Ectodermal cell (in vitro differentiated cells): ENCODE measurements around the gene OR13J1.

Experiments used
- H3K27ac ChIP-seq: 2 replicates; pipeline ENCODE4 v1.7.0; 2013; ENCODE audit warnings: mild to moderate bottlenecking, low read depth, low read length; ENCODE audit not compliant: insufficient read depth, poor library complexity, severe bottlenecking
- H3K27me3 ChIP-seq: 2 replicates; pipeline ENCODE4 v1.7.0; 2013; ENCODE audit warnings: mild to moderate bottlenecking, low read length; ENCODE audit not compliant: insufficient read depth, control insufficient read depth, poor library complexity, severe bottlenecking
- H3K36me3 ChIP-seq: one replicate; pipeline ENCODE4 v1.7.0; 2013; ENCODE audit warnings: low read length; ENCODE audit not compliant: control insufficient read depth, insufficient read depth
- H3K4me1 ChIP-seq: one replicate; pipeline ENCODE4 v1.7.0; 2013; ENCODE audit warnings: low read length; ENCODE audit not compliant: control insufficient read depth, insufficient read depth
- H3K4me3 ChIP-seq: 2 replicates; pipeline ENCODE4 v1.7.0; 2013; ENCODE audit warnings: low read depth, low read length, control low read depth; ENCODE audit not compliant: insufficient read depth
- H3K9me3 ChIP-seq: 2 replicates; pipeline ENCODE4 v1.7.0; 2013; ENCODE audit warnings: mild to moderate bottlenecking, low read length, moderate library complexity; ENCODE audit not compliant: control insufficient read depth
- WGBS, 2 experiments: methylation state at CpG; one replicate each; pipeline ENCODE4 v1.1.7; 2013; ENCODE audit warnings: missing lambda C conversion rate in 2 of 2; 5-methylcytosine and 5-hydroxymethylcytosine counted together

OR13J1 gene

DNA sequence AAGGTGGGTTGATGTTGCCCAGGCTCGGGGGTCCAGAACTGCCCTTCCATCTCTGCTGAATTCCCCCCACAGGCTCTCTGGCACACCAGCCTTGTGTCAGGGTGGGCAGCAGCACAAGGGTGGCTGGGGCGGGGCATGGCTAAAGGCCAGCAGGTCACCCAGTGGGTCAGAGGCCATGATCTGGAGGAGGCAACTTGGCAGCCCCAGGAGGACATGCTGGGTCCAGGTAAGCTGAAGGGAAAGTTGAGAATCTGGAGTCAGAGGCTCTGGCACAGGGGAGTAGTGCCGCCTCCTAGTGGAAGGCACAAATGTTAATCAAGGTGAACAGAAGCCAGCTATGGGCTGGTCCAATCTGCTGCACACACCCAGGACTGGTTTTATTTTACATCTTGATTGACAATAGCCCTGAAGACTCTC is 35.0 kb downstream of the OR13J1 start:
- Histone ChIP-seq H3K36me3 (no peaks in the 10 kb centered on the region), H3K27ac (no peak overlapping the region), H3K27me3 (no peaks in the 10 kb centered on the region), H3K9me3 (no peaks in the 10 kb centered on the region), H3K4me1 (no peaks in the 10 kb centered on the region), H3K4me3 (no peak overlapping the region)
- 86 to 89% methylated on average over 3 of the region's 3 CpGs for WGBS, 2 experiments

GRCh38 chr9:35834260-35835215 is 35.7 kb downstream of the OR13J1 start:
- peaks cover 6% of the 10 kb centered on the region for H3K4me1 ChIP-seq
- 92% methylated on average over 14 of the region's 14 CpGs for WGBS, 2 experiments
- no peak overlapping the region for H3K27ac ChIP-seq
- no peak overlapping the region for H3K4me3 ChIP-seq
- no peaks in the 10 kb centered on the region for H3K36me3 ChIP-seq
- H3K9me3 ChIP-seq = no peaks in the 10 kb centered on the region
- H3K27me3 ChIP-seq = no peaks in the 10 kb centered on the region

DNA sequence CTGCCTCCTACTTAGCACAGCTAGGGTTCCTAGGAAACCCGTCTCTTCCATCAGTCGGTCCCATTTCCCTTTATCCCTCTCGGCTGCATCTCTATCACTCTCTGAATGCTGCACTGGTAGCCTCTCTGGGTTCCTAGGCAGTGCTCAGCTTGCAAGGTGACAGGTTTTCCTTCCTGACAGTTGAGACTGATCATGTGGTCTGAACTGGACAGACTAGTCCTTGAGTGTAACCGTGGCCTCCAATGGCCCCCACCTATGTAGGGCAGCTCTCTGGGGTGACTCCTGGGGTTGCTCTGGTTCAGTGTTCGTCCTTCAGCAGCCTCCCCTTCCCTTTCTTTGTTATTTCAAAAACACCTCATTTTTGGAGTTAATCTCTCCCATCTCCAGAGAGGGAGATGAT is 37.4 kb downstream of the OR13J1 start:
- no peaks in the 10 kb centered on the region for H3K36me3 ChIP-seq
- H3K27ac ChIP-seq = no peak overlapping the region
- peaks cover 10% of the 10 kb centered on the region for H3K4me1 ChIP-seq
- WGBS, 2 experiments = 88 to 94% methylated on average over 5 of the region's 5 CpGs
- H3K27me3 ChIP-seq = no peaks in the 10 kb centered on the region
- H3K4me3 ChIP-seq = no peak overlapping the region
- H3K9me3 ChIP-seq = no peaks in the 10 kb centered on the region

DNA sequence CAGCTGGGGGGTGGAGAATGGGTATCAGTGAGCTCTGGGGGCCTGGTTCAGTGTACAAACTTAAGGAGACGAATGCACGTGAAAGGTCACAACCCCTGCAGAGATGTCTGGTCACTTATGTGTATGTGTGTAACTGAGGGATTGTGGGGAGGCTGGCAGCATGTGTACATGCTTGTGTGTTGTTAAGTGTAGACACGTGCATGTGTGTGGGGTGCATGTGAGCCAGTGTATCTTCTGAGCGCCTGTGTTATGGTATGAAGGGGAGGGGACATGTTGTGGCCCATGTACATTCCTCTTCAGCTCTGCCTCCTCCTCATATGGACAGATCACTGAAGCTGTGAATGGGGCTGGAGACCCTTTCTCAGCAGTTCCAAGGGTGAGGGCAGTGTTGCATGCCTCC is 39.2 kb downstream of the OR13J1 start:
- Histone ChIP-seq H3K4me1 (peaks cover 10% of the 10 kb centered on the region), H3K27me3 (no peaks in the 10 kb centered on the region), H3K27ac (no peak overlapping the region), H3K9me3 (no peaks in the 10 kb centered on the region), H3K4me3 (no peak overlapping the region), H3K36me3 (no peaks in the 10 kb centered on the region)
- WGBS, 2 experiments = 90 to 94% methylated on average over 4 of the region's 4 CpGs

GRCh38 chr9:35829764-35830096 is 40.5 kb downstream of the OR13J1 start:
- Histone ChIP-seq H3K4me3 (peak overlapping the region; percentile 63), H3K4me1 (peaks cover 10% of the 10 kb centered on the region), H3K36me3 (no peaks in the 10 kb centered on the region), H3K27me3 (no peaks in the 10 kb centered on the region), H3K9me3 (no peaks in the 10 kb centered on the region), H3K27ac (no peak overlapping the region)
- WGBS, 2 experiments = 41 to 51% methylated on average over 2 of the region's 2 CpGs

DNA sequence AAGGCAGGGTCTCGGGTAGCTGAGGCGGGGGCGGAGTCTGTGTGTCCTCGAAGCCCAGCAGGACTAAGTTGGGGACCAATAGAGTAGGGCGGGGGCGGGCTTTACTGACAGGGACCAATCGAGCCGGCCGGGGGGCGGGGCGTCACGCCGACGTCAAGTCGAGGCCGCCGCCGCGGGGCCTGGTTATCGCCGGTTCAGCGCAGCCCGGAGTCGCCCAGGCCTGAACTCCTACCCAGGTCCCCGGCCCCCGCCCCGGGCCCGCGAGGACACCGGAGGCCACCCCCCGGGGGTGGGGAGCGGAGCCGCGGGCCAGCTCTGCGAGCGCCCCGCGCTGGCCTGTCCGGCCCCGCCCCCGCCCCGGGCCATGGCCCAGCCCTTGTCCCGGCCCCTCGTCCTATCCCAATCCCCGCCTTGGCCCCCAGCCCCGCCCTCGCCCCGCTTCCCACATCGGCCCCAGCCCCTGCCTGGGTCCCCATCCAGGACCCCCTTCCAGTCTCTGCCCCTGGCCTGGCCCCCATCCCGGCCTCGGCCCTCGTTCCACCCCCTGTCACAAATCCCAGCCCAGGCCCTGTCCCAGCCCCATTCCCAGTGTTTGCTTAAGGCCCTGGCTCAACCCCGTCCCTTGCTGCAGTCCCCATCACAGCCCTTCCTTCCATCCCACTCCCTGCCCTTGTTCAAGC is 41.0 kb downstream of the OR13J1 start, which contains the start of gene TMEM8B:
TSS of gene TMEM8B (plus strand) at position 145 of the 680 bp plus-strand sequence. CDS start at position 365, 220 bp downstream.
- no peaks in the 10 kb centered on the region for H3K9me3 ChIP-seq
- H3K4me1 ChIP-seq = peaks cover 10% of the 10 kb centered on the region
- no peaks in the 10 kb centered on the region for H3K27me3 ChIP-seq
- no peaks in the 10 kb centered on the region for H3K36me3 ChIP-seq
- WGBS, 2 experiments = 0 to 1% methylated on average over 53 of the region's 53 CpGs
- peak within 1 kb of the TSS; percentile 68 for H3K27ac ChIP-seq
- H3K4me3 ChIP-seq = peak within 1 kb of the TSS; percentile 63

GRCh38 chr9:35828716-35829083 is 41.5 kb downstream of the OR13J1 start, which contains the start of gene FAM221B:
Gene FAM221B (minus strand): TSS chr9:35828732. CDS start chr9:35826161, 2,571 bp downstream.
- Histone ChIP-seq H3K4me1 (peaks cover 10% of the 10 kb centered on the region), H3K36me3 (no peaks in the 10 kb centered on the region), H3K9me3 (no peaks in the 10 kb centered on the region), H3K4me3 (peak within 1 kb of the TSS; percentile 63), H3K27ac (peak within 1 kb of the TSS; percentile 68), H3K27me3 (no peaks in the 10 kb centered on the region)
- WGBS, 2 experiments = 7 to 12% methylated on average over 21 of the region's 21 CpGs

- peaks cover 10% of the 10 kb centered on the region for H3K4me1 ChIP-seq
- no peak overlapping the region for H3K4me3 ChIP-seq
- WGBS, 2 experiments = 96 to 100% methylated on average over 2 to 3 of the region's 3 CpGs
- H3K27me3 ChIP-seq = no peaks in the 10 kb centered on the region
- no peak overlapping the region for H3K27ac ChIP-seq
- no peaks in the 10 kb centered on the region for H3K9me3 ChIP-seq
- no peaks in the 10 kb centered on the region for H3K36me3 ChIP-seq
Observed at GRCh38 chr9:35827486-35827885, 42.7 kb downstream of the OR13J1 start.

GRCh38 chr9:35826071-35826701 is 44.0 kb downstream of the OR13J1 start:
- H3K36me3 ChIP-seq = no peaks in the 10 kb centered on the region
- H3K27ac ChIP-seq = peak overlapping the region; percentile 23
- no peaks in the 10 kb centered on the region for H3K27me3 ChIP-seq
- no peak overlapping the region for H3K4me3 ChIP-seq
- 68 to 71% methylated on average over 4 of the region's 4 CpGs for WGBS, 2 experiments
- H3K4me1 ChIP-seq = peaks cover 10% of the 10 kb centered on the region
- no peaks in the 10 kb centered on the region for H3K9me3 ChIP-seq

- no peak overlapping the region for H3K4me3 ChIP-seq
- no peaks in the 10 kb centered on the region for H3K36me3 ChIP-seq
- H3K9me3 ChIP-seq = no peaks in the 10 kb centered on the region
- no peaks in the 10 kb centered on the region for H3K27me3 ChIP-seq
- H3K4me1 ChIP-seq = no peaks in the 10 kb centered on the region
- H3K27ac ChIP-seq = no peak overlapping the region
Observed at GRCh38 chr9:35822926-35823325, 47.3 kb downstream of the OR13J1 start.
